Type B pancreatic cell (in vitro differentiated cells): ENCODE measurements around the gene STMP1. TPM values are rescaled to one million over a fixed set of nuclear protein-coding genes. Genes with fewer than 3 reads are reported as not detected.

Experiments
- DNase-seq: peaks from one replicate; pipeline ENCODE4 v3.0.0; 2021; ENCODE audit warnings: mixed read lengths; ENCODE audit not compliant: unreplicated experiment; ENCODE audit errors: extremely low spot score
- H3K27ac Mint-ChIP-seq: 2 replicates; pipeline ENCODE4 v1.8.0; 2021; ENCODE audit warnings: mild to moderate bottlenecking, mixed read lengths
- H3K27me3 Mint-ChIP-seq: 2 replicates; pipeline ENCODE4 v1.8.0; 2021; ENCODE audit warnings: mixed read lengths
- H3K36me3 Mint-ChIP-seq: 2 replicates; pipeline ENCODE4 v1.8.0; 2021; ENCODE audit warnings: mixed read lengths
- H3K4me1 Mint-ChIP-seq: one replicate; pipeline ENCODE4 v1.8.0; 2021; ENCODE audit warnings: mixed read lengths; ENCODE audit not compliant: unreplicated experiment
- H3K4me3 Mint-ChIP-seq: 2 replicates; pipeline ENCODE4 v1.8.0; 2021; ENCODE audit warnings: mild to moderate bottlenecking, mixed read lengths
- H3K9me3 Mint-ChIP-seq: 2 replicates; pipeline ENCODE4 v1.8.0; 2021; ENCODE audit warnings: mixed read lengths
- total RNA-seq: library from RNA; stranded (reverse); gene quantifications from 2 replicates; pipeline ENCODE4 v1.2.1, GENCODE V29; 2021; ENCODE audit warnings: low replicate concordance
- TF ChIP-seq, protein P1 (sequence below): fragments of 200-600 bp; sonication (generic); conservative IDR thresholded peaks from 2 replicates; pipeline ENCODE4 v1.5.0; 2021; ENCODE audit warnings: antibody characterized with exemption, mild to moderate bottlenecking

STMP1 gene
- total RNA-seq, 1 donor from 2014 or later: 58.2 TPM

GRCh38 chr7:135647755-135648154 lies 14.6 kb upstream of the STMP1 start:
- no peak for DNase-seq
- Mint-ChIP-seq H3K36me3 (peaks cover 15% of the 10 kb centered on the region), H3K9me3 (no peaks in the 10 kb centered on the region), H3K4me1 (peaks cover 5% of the 10 kb centered on the region), H3K27ac (no peak overlapping the region), H3K27me3 (no peaks in the 10 kb centered on the region), H3K4me3 (no peak overlapping the region)
- TF ChIP-seq, protein P1, sequence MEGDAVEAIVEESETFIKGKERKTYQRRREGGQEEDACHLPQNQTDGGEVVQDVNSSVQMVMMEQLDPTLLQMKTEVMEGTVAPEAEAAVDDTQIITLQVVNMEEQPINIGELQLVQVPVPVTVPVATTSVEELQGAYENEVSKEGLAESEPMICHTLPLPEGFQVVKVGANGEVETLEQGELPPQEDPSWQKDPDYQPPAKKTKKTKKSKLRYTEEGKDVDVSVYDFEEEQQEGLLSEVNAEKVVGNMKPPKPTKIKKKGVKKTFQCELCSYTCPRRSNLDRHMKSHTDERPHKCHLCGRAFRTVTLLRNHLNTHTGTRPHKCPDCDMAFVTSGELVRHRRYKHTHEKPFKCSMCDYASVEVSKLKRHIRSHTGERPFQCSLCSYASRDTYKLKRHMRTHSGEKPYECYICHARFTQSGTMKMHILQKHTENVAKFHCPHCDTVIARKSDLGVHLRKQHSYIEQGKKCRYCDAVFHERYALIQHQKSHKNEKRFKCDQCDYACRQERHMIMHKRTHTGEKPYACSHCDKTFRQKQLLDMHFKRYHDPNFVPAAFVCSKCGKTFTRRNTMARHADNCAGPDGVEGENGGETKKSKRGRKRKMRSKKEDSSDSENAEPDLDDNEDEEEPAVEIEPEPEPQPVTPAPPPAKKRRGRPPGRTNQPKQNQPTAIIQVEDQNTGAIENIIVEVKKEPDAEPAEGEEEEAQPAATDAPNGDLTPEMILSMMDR: no peak

DNA sequence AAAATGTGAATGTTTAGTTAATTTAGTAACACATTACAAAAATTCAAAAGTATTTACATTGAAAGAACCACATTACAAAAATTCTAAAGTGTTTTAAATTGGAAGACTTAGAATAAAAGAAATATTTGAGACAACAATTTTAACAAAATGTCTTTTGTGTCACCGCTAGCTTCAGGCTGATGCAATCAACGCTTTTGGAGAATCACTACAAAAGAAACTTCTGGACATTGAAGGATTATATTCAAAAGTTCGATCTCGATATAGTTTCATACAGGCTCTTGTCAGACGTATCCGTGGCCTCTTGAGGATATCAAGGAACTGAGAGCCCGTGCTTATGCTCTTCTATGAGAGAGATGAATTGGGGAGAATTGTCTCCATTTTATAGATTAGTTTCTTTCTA lies 14.1 kb upstream of the STMP1 start:
- no peaks in the 10 kb centered on the region for H3K9me3 Mint-ChIP-seq
- H3K27me3 Mint-ChIP-seq: no peaks in the 10 kb centered on the region
- no peak overlapping the region for H3K4me3 Mint-ChIP-seq
- peaks cover 15% of the 10 kb centered on the region for H3K36me3 Mint-ChIP-seq
- no peak overlapping the region for H3K27ac Mint-ChIP-seq
- DNase-seq: no peak
- TF ChIP-seq, protein P1: no peak
- H3K4me1 Mint-ChIP-seq: peaks cover 9% of the 10 kb centered on the region

- TF ChIP-seq, protein P1: no peak
- peak overlapping the region; percentile 5 for H3K27ac Mint-ChIP-seq
- H3K4me1 Mint-ChIP-seq: peaks cover 11% of the 10 kb centered on the region
These were observed 11.3 kb upstream of the STMP1 start for GRCh38 chr7:135650831-135651573.

DNA sequence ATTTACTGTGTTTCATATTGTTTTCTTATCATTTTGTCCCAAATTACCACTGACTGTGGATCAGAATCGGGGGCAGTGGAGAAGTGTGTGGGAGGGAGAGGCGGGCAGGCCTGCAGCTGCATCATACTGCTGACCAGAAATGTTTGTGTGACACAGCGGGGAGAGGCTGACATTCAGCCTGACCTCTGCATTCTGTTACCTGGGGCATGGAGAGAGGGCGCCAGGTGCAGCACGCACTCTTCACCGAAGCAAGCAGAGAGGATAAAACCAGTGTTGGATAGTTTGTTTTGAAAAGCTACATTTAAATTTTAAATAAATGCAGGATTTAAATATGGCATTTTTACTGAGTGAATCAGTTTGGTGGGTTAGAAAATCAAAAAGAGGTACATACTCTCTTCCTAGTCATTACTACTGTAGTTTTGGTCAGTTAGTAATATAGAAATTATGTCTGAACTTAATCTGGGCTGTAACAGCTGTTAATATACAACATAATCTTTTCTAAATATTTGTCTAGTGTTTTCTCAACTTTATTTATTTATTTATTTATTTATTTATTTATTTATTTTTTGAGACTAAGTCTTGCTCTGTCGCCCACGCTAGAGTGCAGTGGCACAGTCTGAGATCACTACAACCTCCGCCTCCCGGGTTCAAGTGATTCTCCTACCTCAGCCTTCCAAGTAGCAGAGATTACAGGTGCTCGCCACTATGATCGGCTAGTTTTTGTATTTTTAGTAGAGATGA lies 8.8 kb upstream of the STMP1 start:
- Mint-ChIP-seq H3K27me3 (no peaks in the 10 kb centered on the region), H3K36me3 (peaks cover 5% of the 10 kb centered on the region), H3K4me1 (peaks cover 11% of the 10 kb centered on the region), H3K9me3 (no peaks in the 10 kb centered on the region), H3K4me3 (no peak overlapping the region), H3K27ac (peak overlapping the region; percentile 82)
- DNase-seq: no peak
- TF ChIP-seq, protein P1: no peak

More at GRCh38 chr7:135650831-135651573, 11.3 kb upstream of the STMP1 start:
- Mint-ChIP-seq H3K36me3 (peaks cover 11% of the 10 kb centered on the region), H3K9me3 (no peaks in the 10 kb centered on the region), H3K4me3 (no peak overlapping the region), H3K27me3 (no peaks in the 10 kb centered on the region)
- no peak for DNase-seq

- DNase-seq: no peak
- Mint-ChIP-seq H3K27ac (no peak overlapping the region), H3K27me3 (no peaks in the 10 kb centered on the region), H3K36me3 (no peaks in the 10 kb centered on the region), H3K9me3 (no peaks in the 10 kb centered on the region), H3K4me3 (no peak overlapping the region), H3K4me1 (peaks cover 13% of the 10 kb centered on the region)
- TF ChIP-seq, protein P1: no peak
These were observed 3.8 kb upstream of the STMP1 start for GRCh38 chr7:135658564-135658963.
